Gastrocnemius medialis (tissue), 4 donors: ENCODE data around the gene LRIG2.

Experiments used
- POLR2A ChIP-seq, 2 donors: fragments of 450-650 bp; IDR thresholded peaks; one replicate each; pipeline ENCODE4 v1.6.1; 2017; ENCODE audit warnings: antibody characterized with exemption in 2 of 2, mild to moderate bottlenecking in 2 of 2, moderate library complexity in 2 of 2
- TF ChIP-seq, protein P1 (sequence below), 5 experiments: fragments of 450-650 bp in 3 of 5; fragments of 200-600 bp in 2 of 5; sonication (generic) in 2 of 5; IDR thresholded peaks in 4 of 5; conservative IDR thresholded peaks in 1 of 5; 1 replicate in 4 of 5; 2 replicates in 1 of 5; pipeline ENCODE4 v1.5.1; 2016 to 2019; ENCODE audit warnings: antibody characterized with exemption in 5 of 5, mild to moderate bottlenecking in 3 of 5, moderate library complexity in 3 of 5

DNA sequence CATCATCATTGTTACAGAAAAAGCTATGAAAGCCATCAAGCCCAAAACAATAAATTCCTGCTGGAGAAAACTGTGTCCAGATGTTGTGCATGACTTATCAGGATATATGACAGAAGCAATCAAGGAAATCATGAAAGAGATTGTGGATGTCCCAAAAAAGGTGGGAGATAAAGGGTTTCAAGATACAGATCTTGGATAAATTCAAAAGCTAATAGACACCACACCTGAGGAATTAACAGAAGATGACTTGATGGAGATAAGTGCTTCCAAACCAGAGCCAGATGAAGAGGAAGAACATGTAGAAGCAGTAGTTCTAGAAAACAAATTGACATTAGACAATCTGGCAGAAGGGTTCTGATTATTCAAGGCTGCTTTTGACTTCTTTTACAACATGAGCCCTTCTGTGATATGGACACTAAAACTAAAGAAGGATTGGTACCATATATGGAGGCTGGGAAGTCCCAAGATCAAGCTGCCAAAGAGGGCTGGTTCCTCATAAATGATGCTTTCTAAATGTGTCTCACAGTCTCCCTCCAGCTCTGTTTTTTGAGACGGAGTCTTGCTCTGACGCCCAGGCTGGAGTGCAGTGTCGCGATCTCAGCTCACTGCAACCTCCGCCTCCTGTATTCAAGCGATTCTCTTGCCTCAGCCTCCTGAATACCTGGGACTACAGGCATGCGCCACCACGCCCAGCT, 32.1 kb upstream of the LRIG2 start:
- TF ChIP-seq, protein P1, sequence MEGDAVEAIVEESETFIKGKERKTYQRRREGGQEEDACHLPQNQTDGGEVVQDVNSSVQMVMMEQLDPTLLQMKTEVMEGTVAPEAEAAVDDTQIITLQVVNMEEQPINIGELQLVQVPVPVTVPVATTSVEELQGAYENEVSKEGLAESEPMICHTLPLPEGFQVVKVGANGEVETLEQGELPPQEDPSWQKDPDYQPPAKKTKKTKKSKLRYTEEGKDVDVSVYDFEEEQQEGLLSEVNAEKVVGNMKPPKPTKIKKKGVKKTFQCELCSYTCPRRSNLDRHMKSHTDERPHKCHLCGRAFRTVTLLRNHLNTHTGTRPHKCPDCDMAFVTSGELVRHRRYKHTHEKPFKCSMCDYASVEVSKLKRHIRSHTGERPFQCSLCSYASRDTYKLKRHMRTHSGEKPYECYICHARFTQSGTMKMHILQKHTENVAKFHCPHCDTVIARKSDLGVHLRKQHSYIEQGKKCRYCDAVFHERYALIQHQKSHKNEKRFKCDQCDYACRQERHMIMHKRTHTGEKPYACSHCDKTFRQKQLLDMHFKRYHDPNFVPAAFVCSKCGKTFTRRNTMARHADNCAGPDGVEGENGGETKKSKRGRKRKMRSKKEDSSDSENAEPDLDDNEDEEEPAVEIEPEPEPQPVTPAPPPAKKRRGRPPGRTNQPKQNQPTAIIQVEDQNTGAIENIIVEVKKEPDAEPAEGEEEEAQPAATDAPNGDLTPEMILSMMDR (IDR thresholded peaks at IDR 0.05 in 4 of 5, conservative IDR thresholded peaks at IDR 0.05 in 1 of 5), result no peak
- no peak for TF ChIP-seq POLR2A (IDR thresholded peaks at IDR 0.05)
